Measurements from ENCODE around the gene MTUS2.

DNA sequence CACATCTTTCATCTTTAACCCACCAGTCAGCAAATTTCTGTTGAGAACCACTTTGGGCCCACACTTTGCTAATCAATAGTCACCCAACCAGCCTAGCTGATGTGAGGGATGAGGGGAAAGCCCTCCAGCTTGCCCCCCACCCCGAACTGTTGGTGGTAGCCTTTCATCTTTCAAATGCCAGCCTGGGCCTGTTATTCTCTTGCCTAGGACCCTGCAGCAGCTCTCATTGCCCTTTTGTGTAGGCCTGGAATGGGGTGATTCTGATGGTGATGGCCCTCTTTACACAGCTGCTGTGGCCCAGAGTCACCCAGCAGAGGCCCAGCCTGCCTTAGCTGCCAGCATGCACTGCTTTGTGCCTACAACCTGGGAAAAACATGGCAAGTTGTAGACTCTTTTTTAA, 480.9 kb downstream of the MTUS2 start:
- TF ChIP-seq CTCF (conservative IDR thresholded peaks at IDR 0.05; ENCODE audit: low read depth, low read length) (no peak), EZH2 (IDR thresholded peaks at IDR 0.05; ENCODE audit: low read length, unreplicated experiment) (no peak), EZH2phosphoT487 (IDR thresholded peaks at IDR 0.05; ENCODE audit: borderline replicate concordance, low read length) (no peak)
